Dermis microvascular lymphatic vessel endothelial cell (primary cell): ENCODE results near the gene REL. TPM values are rescaled to one million over a fixed set of nuclear protein-coding genes. Genes with fewer than 3 reads are reported as not detected.
A peak's percentile ranks its signal among the peaks of the same experiment; 100 is the strongest.
"Not testable (repeated sequence)": the region's sequence is repeated elsewhere in the genome, so short reads cannot be mapped to it uniquely, and the experiment has no call there.

Experiments used
- DNase-seq, 2 donors: peaks; one replicate each; pipeline versions ENCODE4 v3.0.0 to v3.0.0-alpha.2; 2010; ENCODE audit warnings: low read depth in 2 of 2
- total RNA-seq: library from RNA; depleted of rRNA; stranded (reverse); fragments of >200 nt; gene quantifications from 2 replicates; pipeline ENCODE4 v1.2.1, GENCODE V29; 2014

REL gene
- total RNA-seq, 1 donor from 2014 or later = 8.6 TPM

DNA sequence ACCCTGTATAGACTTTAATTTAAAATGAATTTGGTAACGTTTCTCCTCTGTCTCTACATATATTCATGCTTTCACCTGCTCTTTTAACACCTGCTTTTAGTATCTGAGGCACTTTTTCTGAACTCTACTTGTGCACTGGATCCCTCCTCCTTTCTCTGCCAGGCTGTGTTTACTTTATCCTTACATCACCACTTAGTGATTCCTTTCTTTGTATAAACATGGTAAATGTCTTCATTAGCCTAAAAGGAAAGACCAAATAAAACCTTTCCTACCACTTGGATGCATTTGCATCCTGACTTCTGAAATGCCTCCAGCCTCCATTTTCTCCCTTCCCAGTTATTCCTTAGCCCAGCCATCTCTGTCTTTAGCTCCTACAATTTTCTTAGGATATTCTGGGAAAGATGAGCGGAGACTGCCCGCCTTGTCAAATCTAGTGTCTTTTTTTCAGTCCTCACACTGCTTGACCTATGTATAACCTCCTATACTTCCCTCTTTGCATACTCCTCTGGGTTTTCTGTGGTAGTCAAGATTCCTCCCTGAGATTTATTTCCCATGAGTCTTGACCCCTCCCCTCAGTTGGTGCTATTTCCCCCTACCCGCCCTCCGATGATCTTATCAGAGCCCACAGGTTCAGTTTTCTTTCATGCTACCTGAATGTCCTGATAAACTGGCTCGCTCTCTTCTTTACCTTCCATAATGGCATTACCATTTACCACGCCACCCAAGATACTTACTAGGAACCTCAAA is 44.8 kb downstream of the REL start:
- DNase-seq = no peak

DNA sequence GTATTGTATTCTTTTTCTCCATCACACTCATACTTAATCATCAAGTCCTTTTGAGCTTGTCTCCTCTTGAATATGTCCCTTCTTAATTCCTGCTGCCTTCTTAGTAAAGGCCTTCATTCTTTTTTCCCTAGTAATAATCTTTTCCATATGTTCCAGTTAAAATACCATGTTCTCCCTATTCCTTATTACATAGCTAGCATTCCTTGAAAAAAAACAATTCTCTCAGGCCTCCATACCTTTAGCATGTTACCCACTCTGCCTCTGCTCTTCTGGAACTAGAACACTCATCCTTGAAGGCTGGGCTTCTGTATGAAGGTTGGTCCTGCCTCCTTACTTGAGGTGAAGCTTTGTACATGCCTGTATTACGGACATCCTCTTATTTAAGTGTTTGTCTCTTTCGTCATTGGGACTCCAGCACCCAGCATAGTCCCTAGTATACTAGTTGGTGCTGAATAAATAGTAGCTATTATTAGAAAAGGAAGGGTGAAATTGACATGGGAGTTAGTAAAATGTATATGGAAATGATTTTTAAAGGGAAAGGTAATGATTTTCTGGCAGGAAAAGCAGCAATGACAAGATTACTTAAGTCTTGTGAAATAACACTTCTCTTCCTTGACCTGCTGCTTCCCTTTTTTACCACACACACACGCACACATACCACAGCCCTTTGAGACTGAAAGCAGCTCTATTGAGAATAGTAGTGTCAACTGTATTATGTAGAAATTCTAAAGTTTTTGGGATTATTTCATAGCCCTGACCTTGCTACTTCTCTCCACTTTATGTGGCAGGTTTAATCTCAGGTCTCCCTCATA is 45.6 kb downstream of the REL start:
- DNase-seq = no peak

DNA sequence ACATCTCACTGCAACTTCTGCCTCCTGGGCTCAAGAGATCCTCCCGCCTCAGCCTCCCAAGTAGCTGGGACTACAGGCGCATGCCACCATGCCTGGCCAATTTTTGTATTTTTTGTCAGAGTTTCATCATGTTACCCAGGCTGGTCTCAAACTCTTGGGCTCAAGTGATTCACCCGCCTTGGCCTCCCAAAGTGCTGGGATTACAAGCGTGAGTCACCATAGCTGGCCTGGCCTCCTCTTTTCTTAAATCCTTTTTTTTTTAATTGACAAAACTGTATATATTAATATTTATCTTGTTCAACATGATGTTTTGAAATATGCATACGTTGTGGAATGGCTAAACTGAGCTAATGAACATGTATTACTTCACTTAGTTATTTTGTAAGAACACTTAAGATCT is 50.7 kb downstream of the REL start:
- DNase-seq = not testable (repeated sequence)

- DNase-seq = no peak
Observed at GRCh38 chr2:60932954-60933353, 51.6 kb downstream of the REL start.

DNA sequence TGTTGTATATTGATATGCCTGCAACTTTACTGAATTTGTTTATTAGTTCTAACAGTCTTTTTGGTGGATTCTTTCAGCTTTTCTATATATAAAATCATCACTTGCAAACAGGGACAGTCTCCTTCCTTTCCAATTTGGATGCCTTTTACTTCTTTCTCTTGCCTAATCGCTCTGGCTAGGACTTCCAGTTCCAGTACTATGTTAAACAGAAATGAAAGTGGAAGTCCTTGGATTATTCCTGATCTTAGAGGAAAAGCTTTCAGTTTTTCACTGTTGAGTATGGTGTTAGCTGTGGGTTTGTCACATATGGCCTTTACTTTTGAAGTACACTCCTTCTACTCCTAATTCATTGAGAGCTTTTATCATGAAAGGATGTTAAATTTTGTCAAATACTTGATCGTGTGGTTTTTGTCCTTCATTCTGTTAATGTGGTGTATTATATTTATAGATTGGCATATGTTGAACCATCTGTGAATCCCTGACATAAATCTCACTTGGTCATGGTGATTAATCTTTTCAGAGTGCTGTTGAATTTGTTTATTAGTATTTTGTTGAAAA is 52.9 kb downstream of the REL start:
- DNase-seq = no peak

DNA sequence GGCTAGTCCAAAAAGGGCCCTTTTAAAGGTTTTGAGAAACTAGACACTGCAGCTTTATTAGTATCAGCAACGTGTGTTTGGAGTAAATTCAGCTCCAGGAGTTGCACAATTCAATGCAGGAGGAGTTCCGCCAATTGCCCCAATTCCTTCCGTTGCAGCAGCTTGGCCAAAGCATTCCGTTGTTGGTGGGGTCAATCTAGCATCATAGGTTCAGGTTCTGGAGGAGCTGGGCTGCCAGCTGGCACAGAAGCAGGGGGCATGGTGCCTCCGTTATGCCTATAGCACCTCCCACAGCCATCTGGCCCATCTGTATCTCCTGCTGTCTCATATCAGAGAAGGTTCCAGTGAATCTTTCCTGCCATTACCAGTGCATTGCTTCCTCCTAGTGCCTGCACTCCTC is 55.4 kb downstream of the REL start:
- DNase-seq = peak in 1 of 2 donors; percentile 35

DNA sequence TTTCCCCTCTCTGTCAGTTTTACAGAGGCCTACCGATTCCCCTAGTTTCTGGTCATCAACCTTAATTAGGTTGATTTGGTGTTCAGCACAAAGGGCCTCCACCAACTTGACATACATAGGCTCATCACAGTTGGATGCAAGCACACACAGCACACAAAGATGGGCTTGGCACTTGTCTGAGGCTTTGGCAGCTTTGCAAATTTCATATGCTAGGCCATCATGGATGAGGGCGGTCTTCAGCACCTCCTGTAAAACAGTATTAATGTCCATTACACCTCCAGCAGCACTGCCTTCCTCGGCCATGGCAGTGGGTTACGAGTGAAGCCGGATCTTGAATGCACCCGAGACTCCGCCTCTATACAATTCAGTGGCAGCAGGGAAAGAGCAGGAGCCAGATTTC is 56.9 kb downstream of the REL start:
- DNase-seq = no peak

- DNase-seq = no peak
Observed at GRCh38 chr2:60939622-60940021, 58.2 kb downstream of the REL start.

GRCh38 chr2:60945341-60945740 is 64.0 kb downstream of the REL start:
- DNase-seq = no peak

DNA sequence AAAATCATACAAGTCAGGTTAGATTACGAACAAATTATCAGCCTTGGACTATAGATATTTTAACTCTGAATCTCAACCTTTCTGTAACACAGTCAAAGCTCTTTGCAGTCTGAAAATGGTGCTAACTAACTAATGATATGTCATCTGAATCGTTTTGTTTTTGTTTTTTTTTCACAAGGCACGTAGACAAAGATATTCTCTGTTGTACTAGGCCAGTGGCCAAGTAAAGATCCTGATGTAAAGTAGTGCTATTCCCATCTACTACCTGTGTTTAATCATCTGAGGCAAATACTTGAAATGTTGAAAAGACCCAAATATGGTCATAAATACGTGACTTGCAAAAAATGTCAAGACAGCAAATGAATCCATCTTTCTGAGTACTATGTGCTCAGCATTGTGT is 65.7 kb downstream of the REL start:
- DNase-seq = peak; percentile 48 to 64

- DNase-seq = no peak
Observed at GRCh38 chr2:60948161-60948560, 66.8 kb downstream of the REL start.

DNA sequence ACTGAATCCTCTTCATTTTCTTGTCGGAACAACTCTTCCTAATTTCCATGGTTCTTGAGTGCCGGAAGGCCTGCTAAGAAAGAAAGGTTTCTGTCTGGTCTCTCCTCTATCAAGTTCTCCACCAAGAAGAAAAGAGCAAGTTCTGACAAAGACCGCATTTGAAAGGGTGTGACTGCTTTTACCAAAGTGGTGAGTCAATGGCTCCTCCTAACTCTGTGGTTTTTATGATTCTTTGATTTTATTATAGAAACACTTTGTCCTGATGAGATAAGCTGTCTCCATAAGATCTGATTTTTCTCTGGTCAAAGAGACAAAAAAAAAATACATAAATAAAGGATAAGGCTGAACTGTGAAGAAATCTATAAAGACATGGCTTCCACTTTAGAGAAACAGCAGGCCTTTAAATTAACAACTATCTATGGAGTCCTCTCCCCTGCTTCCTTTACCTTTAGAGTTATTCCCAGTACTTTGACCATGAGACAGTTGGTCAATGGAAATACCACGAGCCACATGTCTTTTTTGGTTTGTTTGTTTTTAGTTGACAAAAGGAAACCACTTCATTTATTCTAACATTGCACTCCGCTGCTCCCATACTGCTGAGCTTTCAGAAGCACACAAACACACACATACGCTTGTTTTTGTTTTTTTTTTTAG is 67.7 kb downstream of the REL start:
- DNase-seq = no peak

DNA sequence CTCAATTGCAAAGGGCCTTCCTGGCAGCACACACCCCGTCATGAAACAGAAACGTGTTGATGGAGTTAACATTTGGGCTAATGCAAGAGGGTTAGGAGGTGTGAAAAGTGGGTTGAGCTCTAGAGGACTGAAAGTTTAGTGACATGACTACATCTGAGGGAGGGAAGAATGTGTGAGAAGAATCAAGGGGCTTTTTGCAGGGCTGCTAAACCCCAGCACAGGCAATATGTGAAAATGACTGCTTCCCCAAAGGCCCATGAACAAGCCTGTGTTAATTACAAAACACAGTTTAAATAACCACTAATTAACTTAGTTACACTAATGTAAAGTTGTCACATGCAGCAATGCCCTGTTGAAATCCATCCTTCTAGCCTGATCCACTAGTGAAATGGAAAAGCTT is 72.8 kb downstream of the REL start:
- no peak for DNase-seq

GRCh38 chr2:60957224-60957623 is 75.8 kb downstream of the REL start:
- DNase-seq = no peak

GRCh38 chr2:60957643-60958042 is 76.3 kb downstream of the REL start:
- DNase-seq = peak; percentile 95 to 96

DNA sequence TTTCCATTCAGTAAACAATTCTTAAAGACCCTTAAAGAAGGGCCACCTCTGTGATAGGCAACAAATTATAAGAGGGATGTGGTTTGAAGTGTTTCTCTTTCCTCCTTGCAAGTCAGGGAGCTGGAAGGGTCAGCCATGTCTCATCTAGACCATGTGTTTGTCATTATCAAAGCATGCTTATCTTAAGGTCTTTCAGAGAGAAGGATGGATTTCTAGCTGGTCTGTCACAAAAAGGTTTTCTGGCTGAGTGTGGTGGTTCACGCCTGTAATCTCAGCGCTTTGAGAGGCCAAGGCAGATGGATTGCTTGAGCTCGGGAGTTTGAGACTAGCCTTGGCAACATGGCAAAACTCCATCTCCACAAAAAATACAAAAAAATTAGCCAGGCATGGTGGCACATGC is 77.0 kb downstream of the REL start:
- DNase-seq = peak; percentile 4 to 21

DNA sequence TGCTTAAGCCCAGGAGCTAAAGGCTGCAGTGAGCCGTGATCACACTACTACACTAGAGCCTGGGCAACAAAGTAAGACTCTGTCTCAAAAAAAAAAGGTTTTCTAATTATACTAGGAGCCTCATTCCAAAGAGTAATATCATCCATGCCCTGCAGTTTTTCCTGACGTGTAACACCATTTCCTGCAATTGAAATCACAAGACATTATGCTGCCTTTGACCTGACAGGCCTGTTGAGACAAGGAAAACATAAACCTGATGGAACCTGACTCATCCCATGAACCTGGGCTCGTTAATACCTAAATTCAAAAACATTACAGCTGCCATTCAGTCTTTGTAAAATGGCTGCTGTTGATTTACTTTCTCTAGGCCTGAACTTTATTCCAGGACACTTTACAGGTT is 77.4 kb downstream of the REL start:
- DNase-seq = peak; percentile 92 to 97

- DNase-seq = peak in 1 of 2 donors; percentile 6
Observed at GRCh38 chr2:60959501-60959900, 78.1 kb downstream of the REL start.

GRCh38 chr2:60960706-60961105 is 79.3 kb downstream of the REL start:
- DNase-seq = no peak

DNA sequence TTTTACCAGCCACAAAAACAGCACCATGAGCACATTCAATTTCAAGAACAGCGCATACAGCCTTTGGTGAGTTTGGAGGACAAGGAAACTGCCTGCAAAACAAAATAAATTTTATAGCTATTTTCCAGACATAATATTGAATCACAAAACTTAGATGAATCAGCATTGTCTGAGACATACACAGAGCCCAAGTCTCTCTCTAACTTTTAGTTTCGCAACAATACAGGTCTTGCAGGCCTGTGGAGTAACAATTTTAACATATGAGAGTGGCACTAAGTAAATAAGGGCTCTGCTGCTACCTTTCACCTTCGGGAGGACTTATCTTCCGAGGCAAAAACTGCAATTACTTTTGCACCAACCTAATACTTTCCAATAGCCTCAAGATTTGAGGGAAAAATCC is 80.1 kb downstream of the REL start:
- no peak for DNase-seq

- no peak for DNase-seq
Observed at GRCh38 chr2:60962528-60962927, 81.2 kb downstream of the REL start.

GRCh38 chr2:60963190-60963589 is 81.8 kb downstream of the REL start:
- no peak for DNase-seq
